HepG2 (cell line): ENCODE results near the gene UGT2A3. TPM values are rescaled to one million over a fixed set of nuclear protein-coding genes. Genes with fewer than 3 reads are reported as not detected.

Source experiments
- ATAC-seq: fragments of 200-7000 bp; cut with Tn5 transposase; 3 replicates; pipeline ENCODE4 v1.9.1; 2020; ENCODE audit warnings: mild to moderate bottlenecking, moderate library complexity
- BruUV-seq: library from RNA; stranded (reverse); fragments of 400-500 nt; replicated peaks from 2 replicates; lab custom pipeline; 2021; lab: Mats Ljungman, UMichigan
- CTCF ChIA-PET: fragments of 300-600 bp; formaldehyde crosslinking; extraction: SDS; loops from one replicate; lab custom pipeline; 2021; ENCODE audit warnings: low total read pairs, inconsistent platforms, low intra/inter-chr PET ratio; lab: Yijun Ruan, JAX
- POLR2A ChIA-PET: fragments of 350-600 bp; sonication (Branson Sonifier 250); formaldehyde crosslinking; loops from one replicate; lab custom pipeline; 2020; ENCODE audit warnings: antibody characterized with exemption, inconsistent platforms; lab: Yijun Ruan, JAX
- DNase-seq: peaks from one replicate; pipeline ENCODE4 v3.0.0-alpha.2; 2015; ENCODE audit warnings: low spot score
- FAIRE-seq: peaks from 3 replicates; lab custom pipeline; 2011; peaks lifted over from hg19 to GRCh38; lab: Jason Lieb, UNC
- H2AFZ ChIP-seq: one replicate; pipeline ENCODE4 v1.6.1; 2011; ENCODE audit warnings: low read length, inconsistent platforms
- H3K27ac ChIP-seq: fragments of 300-600 bp; 3 replicates; pipeline ENCODE4 v1.8.0; 2011; ENCODE audit warnings: mixed run types, mild to moderate bottlenecking, mixed read lengths, low read length, inconsistent platforms; ENCODE audit not compliant: insufficient read depth; ENCODE audit errors: extremely low read length
- H3K27me3 ChIP-seq, 2 experiments: fragments of 200-600 bp in 1 of 2; 2 replicates in 1 of 2; 3 replicates in 1 of 2; pipeline versions ENCODE4 v1.6.0 to v1.8.0; 2011; ENCODE audit warnings: low read length in 2 of 2, mild to moderate bottlenecking in 2 of 2, moderate library complexity in 2 of 2, inconsistent platforms in 1 of 2; ENCODE audit not compliant: insufficient read depth in 2 of 2, control insufficient read depth in 1 of 2
- H3K36me3 ChIP-seq, 2 experiments: fragments of 200-600 bp in 1 of 2; replicated peaks in 1 of 2; 2 replicates in 1 of 2; 3 replicates in 1 of 2; pipeline versions ENCODE4 v1.5.1 to v1.8.0; 2011; ENCODE audit warnings: low read length in 2 of 2, inconsistent platforms in 1 of 2; ENCODE audit not compliant: insufficient read depth in 2 of 2, control insufficient read depth in 1 of 2
- H3K4me1 ChIP-seq: 2 replicates; pipeline ENCODE4 v1.5.1; 2012; ENCODE audit warnings: low read length, inconsistent platforms; ENCODE audit not compliant: insufficient read depth
- H3K4me2 ChIP-seq: 2 replicates; pipeline ENCODE4 v1.6.0; 2011; ENCODE audit warnings: low read depth, low read length, inconsistent platforms
- H3K4me3 ChIP-seq, 3 experiments: fragments of 200-600 bp in 1 of 3; sonication (generic), shearing (Covaris generic) in 1 of 3; replicated peaks in 1 of 3; 2 replicates each; pipeline ENCODE4 v1.5.1; 2011 to 2016; ENCODE audit warnings: low read length in 3 of 3, inconsistent platforms in 2 of 3, low read depth in 2 of 3, mild to moderate bottlenecking in 2 of 3, control low read depth in 1 of 3, mixed read lengths in 1 of 3; ENCODE audit not compliant: insufficient read depth in 1 of 3
- H3K79me2 ChIP-seq: one replicate; pipeline ENCODE4 v1.6.1; 2011; ENCODE audit warnings: low read length, inconsistent platforms; ENCODE audit not compliant: insufficient read depth
- H3K9ac ChIP-seq: 2 replicates; pipeline ENCODE4 v1.6.0; 2011; ENCODE audit warnings: mild to moderate bottlenecking, low read depth, low read length, inconsistent platforms; ENCODE audit not compliant: insufficient read depth
- H3K9me3 ChIP-seq: 2 replicates; pipeline ENCODE4 v1.5.1; 2012; ENCODE audit warnings: mild to moderate bottlenecking, low read length
- H4K20me1 ChIP-seq: 2 replicates; pipeline ENCODE4 v1.6.0; 2011; ENCODE audit warnings: inconsistent platforms, mild to moderate bottlenecking, low read length, moderate library complexity; ENCODE audit not compliant: insufficient read depth
- CEBPG ChIP-seq: IDR thresholded peaks from 2 replicates; pipeline ENCODE4 v1.6.1; 2016
- RFX3 ChIP-seq: IDR thresholded peaks from 2 replicates; pipeline ENCODE4 v1.6.1; 2016; ENCODE audit warnings: missing biosample characterization, missing genetic modification reagents
- WGBS: methylation state at CpG from one replicate; pipeline ENCODE4 v1.1.6; 2017; ENCODE audit warnings: low lambda C conversion rate; 5-methylcytosine and 5-hydroxymethylcytosine counted together
- in situ Hi-C: cut with HindIII; loops from 2 replicates; pipeline ENCODE4 v1.10.0; 2017; ENCODE audit warnings: low pct_unique_long_range_greater_than_20kb; ENCODE audit not compliant: extremely low pct_ligation_motif_present
- intact Hi-C: fragments of 100-400 bp; cut with micrococcal nuclease; formaldehyde crosslinking; loops from one replicate; pipeline ENCODE4 v1.10.0; 2022; ENCODE audit not compliant: unreplicated experiment
- polyA plus RNA-seq, 8 experiments: library from polyadenylated mRNA; depleted of rRNA in 3 of 8; stranded (reverse) in 7 of 8; unstranded in 1 of 8; fragments of >200 nt; fragmentation: Illumina TruSeq in 4 of 8; extraction: Trizol in 4 of 8; gene quantifications; 2 replicates each; pipeline versions ENCODE4 v1.2.1 to v1.2.3, GENCODE V29; 2011 to 2016; ENCODE audit warnings: low read depth in 4 of 8, missing spikeins in 1 of 8, mixed read lengths in 1 of 8; ENCODE audit not compliant: insufficient read depth in 1 of 8
- total RNA-seq, 5 experiments: library from RNA; depleted of rRNA; stranded (reverse); fragments of >200 nt; fragmentation: Illumina TruSeq; extraction: Trizol; gene quantifications; 2 replicates each; pipeline ENCODE4 v1.2.3, GENCODE V29; 2016; ENCODE audit warnings: low read depth in 1 of 5
- TF ChIP-seq, protein P1 (sequence below): sonication (generic); formaldehyde crosslinking; IDR thresholded peaks from 2 replicates; pipeline ENCODE4 v1.9.0; 2022; ENCODE audit warnings: low read depth, missing genetic modification reagents
- TF ChIP-seq, protein P2 (sequence below), 2 experiments: fragments of 450-650 bp in 1 of 2; sonication (generic) in 1 of 2; formaldehyde crosslinking; IDR thresholded peaks; 2 replicates each; pipeline versions ENCODE4 v1.5.0 to v1.8.0; 2020 to 2022; ENCODE audit warnings: mild to moderate bottlenecking in 1 of 2, missing genetic modification reagents in 1 of 2

The UGT2A3 gene
- total and polyA plus RNA-seq, 2 of the 13 experiments (the other 11 are each of a cell fraction or from before 2014, with no cell fraction given): 61.3 to 97.2 TPM

DNA sequence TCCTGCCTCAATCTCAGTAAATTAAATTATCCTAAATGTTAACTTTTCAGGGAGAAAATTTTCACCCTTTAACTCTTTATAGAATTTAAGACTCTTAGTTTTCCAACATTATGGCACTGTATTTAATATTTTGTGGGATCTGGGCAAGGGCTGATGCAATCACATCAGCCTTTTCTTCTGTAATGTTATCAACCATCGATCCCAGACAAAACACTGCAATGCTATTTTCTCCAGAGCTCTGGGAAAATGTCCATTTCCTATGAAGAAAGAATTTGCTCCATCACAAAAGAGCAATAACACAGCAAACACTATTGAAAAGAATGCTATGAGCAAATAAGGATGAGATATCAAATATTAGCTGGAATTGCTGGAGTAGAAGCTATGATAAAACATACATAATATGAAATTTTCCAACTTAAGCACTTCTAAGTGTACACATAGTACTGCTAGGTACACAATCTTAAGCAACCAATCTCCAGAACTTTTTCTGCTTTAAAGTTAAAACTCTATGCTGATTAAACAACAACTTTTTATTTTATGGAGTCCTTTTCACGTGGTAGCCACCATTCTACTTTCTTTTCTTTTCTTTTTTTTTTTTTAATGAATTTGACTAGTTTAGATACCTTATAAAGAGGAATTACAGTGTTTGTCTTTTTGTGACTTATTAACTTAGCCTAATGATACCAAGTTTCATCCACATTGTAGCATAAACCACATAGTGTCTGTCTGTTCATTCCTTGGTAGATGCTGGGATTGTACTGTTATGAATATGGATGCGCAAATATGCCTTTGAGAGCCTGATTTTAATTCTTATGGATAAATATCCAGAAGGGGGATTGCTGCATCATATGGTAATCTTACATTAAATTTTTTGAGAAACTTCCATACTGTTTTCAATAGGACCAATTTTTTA, 43.6 kb downstream of the UGT2A3 start:
- 68% methylated on average over 3 of the region's 3 CpGs for WGBS
- in situ Hi-C loops (no loop called here), intact Hi-C loops (no loop called here)
- Histone ChIP-seq H3K9ac (no peak overlapping the region), H3K27ac (no peak overlapping the region), H3K79me2 (no peaks in the 10 kb centered on the region), H3K27me3 (no peaks in the 10 kb centered on the region), H4K20me1 (no peaks in the 10 kb centered on the region), H3K4me2 (peak overlapping the region; percentile 44), H2AFZ (no peak overlapping the region), H3K4me1 (peaks cover 43% of the 10 kb centered on the region), H3K4me3 (no peak overlapping the region), H3K9me3 (no peaks in the 10 kb centered on the region), H3K36me3 (no peaks in the 10 kb centered on the region)
- ChIA-PET CTCF (no interaction called here), POLR2A (no interaction called here)
- TF ChIP-seq, protein P1, sequence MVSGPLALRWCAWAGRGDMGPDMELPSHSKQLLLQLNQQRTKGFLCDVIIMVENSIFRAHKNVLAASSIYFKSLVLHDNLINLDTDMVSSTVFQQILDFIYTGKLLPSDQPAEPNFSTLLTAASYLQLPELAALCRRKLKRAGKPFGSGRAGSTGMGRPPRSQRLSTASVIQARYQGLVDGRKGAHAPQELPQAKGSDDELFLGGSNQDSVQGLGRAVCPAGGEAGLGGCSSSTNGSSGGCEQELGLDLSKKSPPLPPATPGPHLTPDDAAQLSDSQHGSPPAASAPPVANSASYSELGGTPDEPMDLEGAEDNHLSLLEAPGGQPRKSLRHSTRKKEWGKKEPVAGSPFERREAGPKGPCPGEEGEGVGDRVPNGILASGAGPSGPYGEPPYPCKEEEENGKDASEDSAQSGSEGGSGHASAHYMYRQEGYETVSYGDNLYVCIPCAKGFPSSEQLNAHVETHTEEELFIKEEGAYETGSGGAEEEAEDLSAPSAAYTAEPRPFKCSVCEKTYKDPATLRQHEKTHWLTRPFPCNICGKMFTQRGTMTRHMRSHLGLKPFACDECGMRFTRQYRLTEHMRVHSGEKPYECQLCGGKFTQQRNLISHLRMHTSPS (CRISPR knock-in tag): no peak
- TF ChIP-seq, protein P2, sequence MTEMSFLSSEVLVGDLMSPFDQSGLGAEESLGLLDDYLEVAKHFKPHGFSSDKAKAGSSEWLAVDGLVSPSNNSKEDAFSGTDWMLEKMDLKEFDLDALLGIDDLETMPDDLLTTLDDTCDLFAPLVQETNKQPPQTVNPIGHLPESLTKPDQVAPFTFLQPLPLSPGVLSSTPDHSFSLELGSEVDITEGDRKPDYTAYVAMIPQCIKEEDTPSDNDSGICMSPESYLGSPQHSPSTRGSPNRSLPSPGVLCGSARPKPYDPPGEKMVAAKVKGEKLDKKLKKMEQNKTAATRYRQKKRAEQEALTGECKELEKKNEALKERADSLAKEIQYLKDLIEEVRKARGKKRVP (CRISPR knock-in tag; IDR thresholded peaks at IDR 0.05): peak in 1 of 2 experiments; percentile 72; a peak in 2 of 4 replicates
- TF ChIP-seq RFX3 (CRISPR knock-in tag): no peak
- peak; percentile 43; the same call in 1 of the 2 replicates for TF ChIP-seq CEBPG (CRISPR knock-in tag)
- DNase-seq: peak; percentile 18
- BruUV-seq: no TSS peak
- no peak for ATAC-seq
- FAIRE-seq: no peak
